C4-2B (cell line): Measurements from ENCODE around the gene LSM12.
"Not testable (repeated sequence)": the region's sequence is repeated elsewhere in the genome, so short reads cannot be mapped to it uniquely, and the experiment has no call there.

Experiments used
- H3K27ac ChIP-seq: fragments of 450-650 bp; 2 replicates; pipeline ENCODE4 v1.5.1; 2017
- ZFX ChIP-seq: fragments of 450-650 bp; IDR thresholded peaks from 2 replicates; pipeline ENCODE4 v1.6.1; 2017
- TF ChIP-seq, protein P1 (sequence below): fragments of 450-650 bp; conservative IDR thresholded peaks from 2 replicates; pipeline ENCODE4 v1.5.1; 2017; ENCODE audit warnings: mild to moderate bottlenecking

LSM12 gene

DNA sequence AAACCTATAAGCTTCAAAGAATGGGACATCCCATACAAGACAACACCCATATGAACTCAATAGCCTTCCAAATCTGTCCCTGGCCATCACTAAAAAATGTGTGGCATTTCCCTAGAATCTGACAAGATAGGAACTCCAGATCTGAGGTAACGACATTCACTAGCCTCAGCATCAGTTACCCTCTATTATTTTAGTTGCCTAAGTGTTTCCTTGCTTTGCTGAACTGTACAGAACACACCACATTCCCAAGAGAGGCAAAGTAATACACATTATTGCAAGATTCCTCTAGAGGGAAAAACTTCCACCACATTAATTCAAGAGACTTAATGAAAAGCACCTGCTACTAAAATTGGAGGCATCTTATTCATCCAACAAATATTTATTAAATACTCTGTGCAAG, 5.0 kb downstream of the LSM12 start:
- TF ChIP-seq, protein P1, sequence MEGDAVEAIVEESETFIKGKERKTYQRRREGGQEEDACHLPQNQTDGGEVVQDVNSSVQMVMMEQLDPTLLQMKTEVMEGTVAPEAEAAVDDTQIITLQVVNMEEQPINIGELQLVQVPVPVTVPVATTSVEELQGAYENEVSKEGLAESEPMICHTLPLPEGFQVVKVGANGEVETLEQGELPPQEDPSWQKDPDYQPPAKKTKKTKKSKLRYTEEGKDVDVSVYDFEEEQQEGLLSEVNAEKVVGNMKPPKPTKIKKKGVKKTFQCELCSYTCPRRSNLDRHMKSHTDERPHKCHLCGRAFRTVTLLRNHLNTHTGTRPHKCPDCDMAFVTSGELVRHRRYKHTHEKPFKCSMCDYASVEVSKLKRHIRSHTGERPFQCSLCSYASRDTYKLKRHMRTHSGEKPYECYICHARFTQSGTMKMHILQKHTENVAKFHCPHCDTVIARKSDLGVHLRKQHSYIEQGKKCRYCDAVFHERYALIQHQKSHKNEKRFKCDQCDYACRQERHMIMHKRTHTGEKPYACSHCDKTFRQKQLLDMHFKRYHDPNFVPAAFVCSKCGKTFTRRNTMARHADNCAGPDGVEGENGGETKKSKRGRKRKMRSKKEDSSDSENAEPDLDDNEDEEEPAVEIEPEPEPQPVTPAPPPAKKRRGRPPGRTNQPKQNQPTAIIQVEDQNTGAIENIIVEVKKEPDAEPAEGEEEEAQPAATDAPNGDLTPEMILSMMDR: no peak
- TF ChIP-seq ZFX: no peak

DNA sequence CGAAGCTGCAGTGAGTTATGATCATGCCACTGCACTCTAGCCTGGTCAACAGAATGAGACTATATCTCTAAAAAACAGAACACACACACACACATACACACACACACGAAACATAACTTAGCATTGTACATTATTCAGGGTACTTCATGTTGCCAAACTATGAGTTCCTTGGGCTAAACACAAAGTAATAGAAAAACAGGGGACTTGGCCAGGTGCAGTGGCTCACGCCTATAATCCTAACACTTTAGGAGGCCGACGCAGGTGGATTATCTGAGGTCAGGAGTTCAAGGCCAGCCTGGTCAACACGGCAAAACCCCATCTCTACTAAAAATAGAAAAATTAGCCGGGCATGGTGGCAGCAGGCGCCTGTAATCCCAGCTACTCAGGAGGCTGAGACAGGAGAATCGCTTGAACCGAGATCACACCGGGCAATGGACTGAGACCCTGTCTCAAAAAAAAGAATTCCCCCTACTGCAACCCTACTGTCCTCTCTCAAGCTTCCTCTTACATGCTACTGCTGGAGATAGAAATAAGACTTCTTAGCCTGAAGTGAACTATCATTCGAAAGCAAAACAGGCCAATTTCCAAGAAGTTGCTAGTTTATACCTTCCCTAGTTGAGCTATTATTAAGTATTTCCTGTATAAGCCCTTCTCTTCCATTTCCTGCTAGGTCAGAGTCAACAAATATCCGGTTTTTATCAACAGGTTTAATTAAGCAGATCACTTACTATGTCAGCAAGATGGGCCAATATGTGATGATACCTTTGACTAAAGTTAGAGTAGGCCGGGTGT, 7.2 kb downstream of the LSM12 start:
- TF ChIP-seq, protein P1: no peak
- TF ChIP-seq ZFX: no peak
- no peak overlapping the region for H3K27ac ChIP-seq

More for the DNA sequence above, 5.0 kb downstream of the LSM12 start:
- no peak overlapping the region for H3K27ac ChIP-seq

DNA sequence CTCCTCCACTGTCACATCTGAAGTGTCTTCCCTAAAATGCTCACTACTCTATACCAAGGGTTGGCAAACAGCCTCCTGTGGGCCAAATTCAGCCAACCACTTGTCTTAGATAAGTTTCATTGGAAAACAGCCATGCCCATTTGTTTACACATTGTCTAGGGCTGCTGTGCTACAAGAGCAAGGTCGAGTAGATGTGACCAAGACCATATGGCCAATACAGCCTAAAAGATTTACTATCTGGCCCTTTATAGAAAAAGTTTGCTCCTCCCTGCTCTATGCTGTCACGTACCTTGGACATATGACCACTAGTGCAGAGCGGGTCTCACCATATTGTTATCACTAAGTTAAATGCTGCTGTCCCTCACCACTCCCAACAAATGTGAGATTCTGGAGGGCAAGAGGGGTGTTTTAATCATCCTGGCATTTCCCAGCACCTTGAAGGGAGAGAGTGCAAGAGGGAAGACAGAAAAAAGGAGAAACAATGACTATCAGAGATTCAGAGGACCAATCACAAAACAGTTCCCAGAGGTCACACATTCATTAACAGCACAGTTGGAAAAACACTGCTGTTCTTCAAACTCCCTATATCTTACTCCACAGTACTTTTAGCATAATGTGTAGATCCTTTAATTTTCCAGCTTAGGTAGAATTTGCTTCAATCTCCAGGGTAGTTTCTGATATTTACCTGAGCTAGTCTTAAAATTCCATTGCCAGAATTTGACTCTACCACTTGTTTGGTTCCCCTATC, 13.2 kb downstream of the LSM12 start:
- no peak for TF ChIP-seq ZFX
- TF ChIP-seq, protein P1: no peak
- peak overlapping the region; percentile 37; the same call in 1 of the 2 replicates for H3K27ac ChIP-seq

DNA sequence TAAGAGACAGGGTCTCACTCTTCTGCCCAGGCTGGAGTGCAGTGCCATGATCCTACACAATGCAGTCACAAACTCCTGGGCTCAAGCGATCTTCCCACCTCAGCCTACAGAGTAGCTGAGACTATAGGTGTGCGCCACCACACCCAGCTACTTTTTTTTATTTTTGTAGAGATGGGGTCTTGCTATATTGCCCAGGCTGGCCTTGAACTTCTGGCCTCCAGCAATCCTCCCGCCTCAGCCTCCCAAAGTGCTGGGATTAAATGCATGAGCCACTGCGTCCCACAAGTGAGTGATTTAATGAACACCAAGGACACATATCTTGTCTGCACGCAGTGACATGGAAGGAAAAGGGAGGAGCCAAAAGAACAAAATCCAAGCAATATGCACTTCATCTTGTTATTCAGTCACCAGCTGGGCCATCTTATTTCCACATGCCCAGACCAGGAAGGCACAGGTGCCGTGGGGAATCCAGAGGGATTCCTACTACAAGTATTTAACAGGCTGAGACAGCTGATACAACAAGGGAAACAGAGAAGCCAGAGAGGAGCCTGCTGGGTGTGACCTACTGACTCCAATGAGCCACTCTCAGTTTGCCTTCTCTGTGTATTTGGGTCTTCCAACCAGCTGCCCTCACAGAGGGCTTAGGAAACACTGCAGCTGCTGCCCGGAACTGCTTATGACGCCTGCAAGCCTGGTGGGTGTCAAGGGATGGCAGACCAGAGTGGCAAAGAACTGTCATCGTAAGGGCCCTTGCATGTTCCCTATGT, 17.0 kb downstream of the LSM12 start:
- TF ChIP-seq ZFX: no peak
- TF ChIP-seq, protein P1: no peak

DNA sequence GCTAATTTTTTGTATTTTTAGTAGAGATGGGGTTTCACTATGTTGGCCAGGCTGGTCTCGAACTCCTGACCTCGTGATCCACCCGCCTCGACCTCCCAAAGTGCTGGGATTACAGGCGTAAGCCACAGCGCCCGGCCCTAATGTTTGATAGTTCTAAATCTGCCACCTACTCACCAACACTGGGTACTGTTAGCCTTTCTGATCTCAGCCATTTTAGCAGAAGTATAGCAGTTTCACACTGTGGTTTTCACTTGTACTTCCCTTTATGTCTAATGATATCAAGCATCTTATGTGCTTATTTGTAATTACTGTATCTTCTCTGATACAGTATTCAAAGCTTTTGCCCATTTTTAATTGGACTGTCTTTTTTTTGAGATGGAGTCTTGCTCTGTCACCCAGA, 19.6 kb downstream of the LSM12 start:
- not testable (repeated sequence) for H3K27ac ChIP-seq

More for the DNA sequence above, 17.0 kb downstream of the LSM12 start:
- H3K27ac ChIP-seq: no peak overlapping the region

DNA sequence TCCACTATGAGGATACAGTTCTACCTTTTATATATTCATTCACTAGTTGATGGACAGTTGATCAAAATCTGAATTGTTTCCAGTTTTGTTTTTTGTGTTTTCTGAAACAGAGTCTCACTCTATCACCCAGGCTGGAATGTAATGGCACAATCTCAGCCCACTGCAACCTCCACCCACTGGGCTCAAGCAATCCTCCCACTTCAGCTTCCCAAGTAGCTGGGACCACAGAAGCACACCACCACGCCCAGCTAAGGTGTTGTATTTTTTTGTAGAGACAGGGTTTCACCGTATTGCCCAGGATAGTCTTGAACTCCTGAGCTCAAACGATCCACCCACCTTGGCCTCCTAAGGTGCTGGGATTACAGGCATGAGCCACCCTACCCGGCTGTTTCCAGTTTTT, 21.0 kb downstream of the LSM12 start:
- TF ChIP-seq ZFX: no peak
- TF ChIP-seq, protein P1: no peak

DNA sequence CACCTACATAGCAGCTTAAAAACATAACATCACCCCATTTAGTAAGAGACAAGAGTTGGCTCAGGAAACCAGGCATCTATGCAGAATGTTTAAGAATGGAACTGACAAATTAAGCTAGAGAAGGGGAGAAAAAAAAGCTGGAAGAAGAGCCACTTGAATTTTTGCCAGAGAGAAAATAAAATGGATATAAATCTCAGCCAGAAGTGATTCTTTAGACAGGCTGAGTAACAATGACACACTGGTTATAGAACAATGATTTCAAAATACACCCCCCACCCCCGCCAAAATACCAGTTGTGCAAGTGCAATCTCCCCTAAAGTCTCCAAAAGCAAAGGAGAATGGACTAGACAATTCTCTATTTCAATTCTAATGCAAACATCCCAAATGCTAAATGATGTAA, 22.4 kb downstream of the LSM12 start:
- H3K27ac ChIP-seq: no peak overlapping the region
- TF ChIP-seq ZFX: no peak
- TF ChIP-seq, protein P1: no peak

More for the DNA sequence above, 21.0 kb downstream of the LSM12 start:
- H3K27ac ChIP-seq: no peak overlapping the region
